Ramos (cell line): ENCODE data around the gene TCEA2.

Experiments used
- in situ Hi-C: fragments of 300-500 bp; cut with MboI; formaldehyde crosslinking; loops from one replicate; pipeline ENCODE4 v1.14.3; 2022; ENCODE audit warnings: low sequenced_read_pairs; ENCODE audit not compliant: unreplicated experiment

TCEA2 gene

DNA sequence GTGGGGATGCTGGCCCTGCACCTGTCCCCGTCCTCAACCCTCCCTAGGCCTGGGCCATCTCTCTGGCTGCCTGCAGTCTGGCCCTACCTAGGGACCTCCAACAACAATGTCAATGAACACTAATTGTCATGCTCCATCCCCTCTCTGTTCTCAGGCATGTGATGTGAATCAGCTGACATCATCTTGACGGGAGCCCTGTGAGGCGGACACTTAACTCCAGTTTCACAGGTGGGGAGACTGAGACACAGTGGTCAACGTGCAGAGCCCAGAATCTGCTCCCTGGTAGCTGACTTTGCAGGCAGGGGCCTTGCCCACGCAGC, 762 bp upstream of the TCEA2 start:
- in situ Hi-C loops = no loop called here

DNA sequence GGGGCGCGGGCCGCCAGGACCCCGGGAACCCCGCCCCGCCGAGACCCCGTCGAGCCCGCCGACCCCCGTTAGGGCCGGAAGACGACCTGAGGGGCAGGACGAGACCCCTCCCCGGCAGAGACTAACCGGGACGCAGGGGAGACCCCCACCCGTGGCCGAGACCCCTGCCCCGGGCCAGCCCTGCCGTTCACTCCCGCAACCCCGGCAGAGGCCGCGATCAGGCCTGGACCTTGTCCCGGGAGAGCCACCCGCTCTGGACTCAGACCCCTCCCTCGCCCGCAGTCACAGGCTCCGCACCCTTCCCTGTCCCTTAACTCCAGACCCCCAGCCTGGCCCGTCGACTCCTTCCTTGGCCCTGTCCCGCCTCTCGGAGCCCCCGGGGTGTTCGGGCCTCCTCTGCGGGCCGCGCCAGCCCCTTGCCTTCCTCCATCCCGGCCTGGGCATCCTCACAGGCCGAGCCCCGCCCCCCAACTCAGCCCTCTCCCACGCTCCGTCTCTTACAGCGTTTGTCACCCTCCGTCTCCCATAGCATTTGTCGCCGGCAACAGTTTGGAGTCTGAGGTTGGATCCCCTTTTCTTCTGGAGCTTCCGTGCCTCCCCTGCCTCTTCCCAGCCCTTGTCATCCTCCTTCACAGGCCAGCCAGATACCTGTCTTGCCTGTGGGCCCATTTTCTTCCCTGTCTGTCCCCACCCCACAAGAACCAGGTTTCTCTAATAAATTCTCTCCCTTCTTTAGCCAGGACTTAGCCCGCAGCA, 569 bp downstream of the TCEA2 start:
- in situ Hi-C loops = no loop called here

DNA sequence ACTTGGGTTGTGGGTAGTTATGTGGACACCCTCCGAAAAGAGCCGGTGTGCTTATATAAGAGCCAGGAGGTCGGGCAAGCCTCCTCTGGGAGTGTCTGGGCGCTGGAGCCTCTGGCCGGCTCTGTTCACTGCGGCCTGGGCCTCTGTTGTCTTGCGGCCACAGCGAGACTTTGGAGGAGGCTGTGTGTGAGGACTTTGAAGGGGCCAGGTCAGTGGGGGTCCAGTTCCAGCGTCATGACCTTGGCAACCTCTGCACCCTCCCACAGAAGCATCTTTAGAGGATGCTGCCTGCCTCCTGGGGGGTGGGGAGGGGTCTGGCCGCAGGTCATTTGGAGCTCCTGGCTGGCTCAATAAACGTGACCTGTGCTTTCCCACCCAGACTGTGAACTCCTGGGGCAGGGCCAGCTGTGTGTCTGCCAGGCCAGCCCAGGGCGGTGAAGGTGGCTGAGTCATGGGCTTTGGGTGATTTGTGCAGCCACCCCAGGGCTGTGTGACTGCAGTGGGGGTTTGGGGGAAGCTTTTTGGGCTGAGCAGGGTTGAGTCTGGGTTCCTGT, 1.2 kb downstream of the TCEA2 start:
- in situ Hi-C loops = no loop called here

DNA sequence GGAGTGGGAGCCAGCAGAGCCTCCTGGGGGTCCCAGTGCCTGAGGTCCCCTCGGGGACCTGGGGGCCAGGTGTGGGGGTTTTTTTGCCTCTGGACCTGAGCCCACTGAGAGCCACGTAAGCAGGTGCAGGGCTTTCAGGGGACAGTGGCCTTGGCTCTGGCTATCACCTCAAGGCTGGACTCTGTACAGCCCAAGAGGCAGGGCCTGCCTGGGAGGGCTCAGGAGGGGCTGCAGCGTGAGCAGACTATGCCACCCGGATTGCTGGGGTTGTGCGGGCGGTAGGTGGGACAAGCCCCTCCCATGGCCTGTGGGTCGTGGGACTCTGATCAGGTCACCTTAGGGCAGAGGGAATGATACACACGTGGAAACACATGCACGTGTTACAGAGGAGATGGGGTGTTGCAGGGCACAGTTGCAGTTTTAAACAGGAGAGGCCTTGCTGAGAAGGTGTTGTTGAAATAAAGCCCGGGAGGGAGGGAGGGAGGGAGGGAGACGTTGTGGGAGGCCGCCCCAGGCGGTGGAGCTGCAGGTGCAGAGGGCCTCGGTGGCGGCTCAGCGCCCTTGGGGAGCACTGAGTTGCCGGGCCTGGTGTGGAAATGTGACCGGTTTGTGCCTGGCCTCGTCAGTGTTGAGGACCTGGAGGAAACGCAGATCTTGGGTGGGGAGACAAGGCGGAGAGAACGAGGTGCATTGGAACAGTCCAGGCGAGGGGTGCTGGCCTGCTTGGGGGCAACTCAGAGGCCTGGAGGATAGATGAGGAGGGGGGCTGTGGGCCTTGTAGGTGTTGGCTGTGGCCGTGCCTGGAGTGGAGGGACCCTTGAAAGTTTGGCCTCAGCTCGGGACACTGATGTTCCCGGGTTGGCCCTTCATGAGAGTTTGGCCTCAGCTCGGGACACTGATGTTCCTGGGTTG, 2.3 kb downstream of the TCEA2 start:
- in situ Hi-C loops = no loop called here

DNA sequence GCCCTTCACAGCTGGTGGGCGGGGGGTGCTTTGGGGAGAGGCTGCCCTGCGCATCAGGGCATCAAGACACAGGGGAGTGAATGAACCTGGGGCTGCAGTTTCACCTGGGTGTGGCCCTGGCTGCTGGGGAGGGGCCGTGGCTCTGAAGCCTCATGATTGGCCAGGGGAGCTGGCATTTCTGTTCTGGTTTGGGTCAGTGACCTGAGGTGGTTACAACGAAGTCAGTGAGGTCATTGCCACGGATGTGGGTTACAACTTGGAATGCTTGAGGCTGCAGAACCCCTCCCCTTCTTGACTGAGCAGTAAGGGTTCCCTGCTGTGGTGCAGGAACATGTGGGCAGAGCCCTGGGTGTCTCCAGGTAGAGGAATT, 3.0 kb downstream of the TCEA2 start:
- in situ Hi-C loops = no loop called here

DNA sequence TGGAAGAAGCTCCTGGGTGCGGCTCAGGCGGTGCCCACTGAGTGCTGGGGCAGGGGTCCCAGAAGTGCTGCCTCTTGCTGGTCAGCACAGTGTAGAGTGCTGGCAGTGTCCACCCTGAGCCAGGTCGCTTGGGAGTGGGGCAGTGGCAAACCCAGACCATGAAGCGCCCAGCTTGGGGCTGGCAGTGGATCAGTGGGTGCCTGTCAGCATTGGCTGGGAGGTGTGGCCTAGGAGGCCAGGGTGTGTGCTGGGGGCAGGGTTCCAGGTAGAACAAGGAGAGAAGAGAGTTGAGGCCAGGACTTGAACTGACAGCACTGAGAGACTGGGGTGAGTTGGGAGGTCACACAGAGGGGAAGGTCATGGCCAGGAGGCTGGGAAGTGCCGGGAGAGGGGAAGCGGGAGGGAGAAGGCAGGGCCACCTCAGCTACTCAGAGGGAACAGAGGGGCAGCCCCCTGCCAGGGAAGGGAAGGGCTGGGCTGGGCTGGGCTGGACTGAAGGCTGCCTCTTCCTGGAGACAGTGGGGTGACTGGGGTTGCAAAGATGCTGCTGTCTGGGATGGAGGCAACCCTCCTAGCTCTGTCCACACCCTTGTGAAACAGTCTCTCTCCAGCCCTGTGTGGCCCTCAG, 4.1 kb downstream of the TCEA2 start:
- in situ Hi-C loops = no loop called here

DNA sequence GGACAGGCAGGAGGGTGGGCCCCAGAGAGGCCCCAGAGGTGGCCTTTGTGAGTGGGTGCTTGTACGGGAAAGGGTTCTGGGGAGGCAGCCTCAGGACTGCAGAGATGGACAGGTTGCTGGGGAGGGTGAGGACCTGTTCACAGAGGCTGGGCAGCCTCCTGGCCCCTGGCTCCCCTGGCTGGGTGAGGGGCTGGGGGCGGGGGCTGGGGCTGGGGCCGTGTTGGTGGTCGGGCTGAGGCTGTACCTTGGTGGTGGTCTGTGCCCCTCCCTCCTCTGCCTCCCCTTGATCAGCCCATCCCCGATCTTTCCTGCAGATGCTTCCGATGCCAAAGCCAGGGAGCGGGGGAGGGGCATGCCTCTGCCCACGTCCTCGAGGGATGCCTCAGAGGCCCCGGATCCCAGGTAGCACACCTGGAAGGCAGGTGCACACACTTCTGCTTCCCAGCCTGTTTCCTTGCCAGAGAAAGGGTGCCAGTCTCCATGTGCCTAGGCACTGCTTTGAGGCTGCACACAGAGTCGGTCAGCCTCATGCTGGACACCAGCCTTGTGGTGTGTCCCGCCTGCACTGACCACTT, 4.8 kb downstream of the TCEA2 start:
- in situ Hi-C loops = no loop called here

DNA sequence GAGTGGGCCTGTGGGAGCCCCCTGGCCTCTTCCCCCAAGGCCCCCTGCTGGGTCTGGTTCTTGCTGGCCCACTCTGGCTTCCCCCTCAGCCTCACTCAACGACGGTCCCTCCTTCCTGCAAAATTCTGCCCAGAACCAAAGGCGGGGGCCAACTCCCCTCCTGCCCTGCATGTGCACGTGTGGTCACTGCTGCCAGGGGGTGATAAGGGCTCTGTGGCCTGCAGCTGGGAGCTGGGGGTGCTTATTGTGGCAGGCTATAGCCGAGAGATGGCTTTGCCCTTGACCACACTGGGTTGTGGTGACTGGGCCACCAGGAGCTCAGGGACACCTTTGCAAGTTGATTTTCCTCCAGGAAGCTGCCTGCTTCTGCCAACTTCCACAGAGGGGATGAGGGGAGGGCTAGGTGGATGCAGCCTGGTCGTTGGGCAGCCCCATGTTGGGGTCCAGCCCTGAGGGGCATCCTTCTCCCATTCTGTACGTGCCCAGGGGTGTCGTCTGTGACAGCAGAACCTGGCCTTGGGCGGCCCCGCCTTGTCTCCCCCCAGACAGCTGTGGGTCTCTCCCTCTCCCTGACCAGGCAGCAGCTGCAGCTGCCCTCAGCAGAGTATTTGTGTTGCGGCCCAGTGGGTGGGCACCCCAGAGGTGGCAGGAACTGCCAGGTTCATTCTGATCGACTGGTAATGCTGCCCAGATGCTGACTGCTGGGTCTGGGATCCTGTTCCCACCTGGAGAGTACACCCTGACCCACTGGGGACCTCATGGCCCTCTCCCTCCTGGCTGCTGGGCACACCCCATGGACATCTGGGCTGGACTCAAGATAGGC, 5.6 kb downstream of the TCEA2 start:
- in situ Hi-C loops = no loop called here

DNA sequence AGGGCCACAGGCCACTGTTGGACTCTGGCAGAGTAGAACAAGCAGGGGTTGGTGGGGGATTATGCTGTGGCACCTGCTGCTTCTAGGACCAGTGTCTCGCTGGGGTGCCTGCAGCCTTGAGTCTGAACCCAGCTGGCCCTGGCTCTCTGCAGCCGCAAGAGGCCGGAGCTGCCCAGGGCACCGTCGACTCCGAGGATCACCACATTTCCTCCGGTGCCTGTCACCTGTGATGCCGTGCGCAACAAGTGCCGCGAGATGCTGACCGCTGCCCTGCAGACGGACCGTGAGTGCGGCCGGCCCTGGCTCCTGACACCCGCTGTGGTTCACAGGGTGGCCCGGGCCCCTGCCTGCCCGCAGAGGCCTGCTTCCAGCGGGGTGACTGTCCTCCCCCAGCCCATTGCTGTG, 6.2 kb downstream of the TCEA2 start:
- in situ Hi-C loops = no loop called here

DNA sequence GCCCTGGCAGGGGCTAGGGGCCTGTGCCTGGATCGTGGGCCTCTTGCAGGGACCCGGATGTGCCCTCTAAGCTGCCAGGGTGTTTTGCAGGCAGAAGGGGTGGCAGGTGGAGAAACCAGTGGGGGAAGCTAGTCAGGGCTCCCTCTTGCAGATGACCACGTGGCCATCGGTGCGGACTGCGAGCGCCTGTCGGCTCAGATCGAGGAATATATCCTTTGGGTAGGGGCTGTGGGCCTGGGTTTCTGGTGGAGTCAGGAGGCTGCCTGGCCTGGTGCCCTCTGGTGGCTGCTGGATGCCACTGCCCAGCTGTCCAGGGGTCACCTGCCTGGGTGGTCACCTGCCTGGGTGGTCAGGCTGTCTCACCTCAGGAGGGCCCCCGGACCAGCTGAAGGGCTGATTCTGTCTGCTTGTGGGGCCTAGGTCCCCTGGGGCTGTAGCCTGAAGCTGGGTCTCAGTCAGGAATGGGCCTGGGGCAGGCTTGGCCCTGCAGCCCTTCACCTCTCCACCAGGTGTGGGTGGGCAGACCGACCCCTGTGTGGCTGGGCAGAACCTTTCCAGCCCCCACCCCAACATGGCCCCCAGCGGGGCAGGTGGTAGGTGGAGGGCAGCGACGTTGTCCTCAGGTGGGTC, 6.7 kb downstream of the TCEA2 start:
- in situ Hi-C loops = no loop called here

DNA sequence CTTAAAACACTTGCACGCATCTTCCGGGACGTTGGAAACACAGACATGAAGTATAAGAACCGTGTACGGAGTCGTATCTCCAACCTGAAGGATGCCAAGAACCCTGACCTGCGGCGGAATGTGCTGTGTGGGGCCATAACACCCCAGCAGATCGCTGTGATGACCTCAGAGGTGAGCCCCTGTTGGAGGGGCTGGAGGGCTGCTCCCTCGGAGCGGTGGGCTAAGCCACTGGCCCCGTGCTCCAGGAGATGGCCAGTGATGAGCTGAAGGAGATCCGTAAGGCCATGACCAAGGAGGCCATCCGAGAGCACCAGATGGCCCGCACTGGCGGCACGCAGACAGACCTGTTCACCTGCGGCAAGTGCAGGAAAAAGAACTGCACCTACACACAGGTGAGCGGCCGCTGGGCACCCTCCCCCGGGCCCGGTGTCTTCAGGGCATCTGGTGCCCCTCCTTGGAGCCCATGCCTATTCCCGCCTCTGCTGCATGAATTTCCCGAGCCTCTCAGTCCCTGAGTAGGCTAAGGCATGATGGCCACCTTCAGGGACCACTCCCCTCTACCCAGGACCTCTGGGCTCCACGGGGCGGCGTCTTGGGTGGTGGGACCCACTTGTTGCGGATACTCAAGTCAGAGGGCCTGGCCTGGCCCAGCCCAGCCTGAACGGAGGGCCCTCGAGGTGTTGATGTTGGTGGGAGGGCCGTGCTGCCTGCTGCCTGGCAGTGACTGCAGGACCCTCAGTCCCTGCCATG, 7.4 kb downstream of the TCEA2 start:
- in situ Hi-C loops = no loop called here

DNA sequence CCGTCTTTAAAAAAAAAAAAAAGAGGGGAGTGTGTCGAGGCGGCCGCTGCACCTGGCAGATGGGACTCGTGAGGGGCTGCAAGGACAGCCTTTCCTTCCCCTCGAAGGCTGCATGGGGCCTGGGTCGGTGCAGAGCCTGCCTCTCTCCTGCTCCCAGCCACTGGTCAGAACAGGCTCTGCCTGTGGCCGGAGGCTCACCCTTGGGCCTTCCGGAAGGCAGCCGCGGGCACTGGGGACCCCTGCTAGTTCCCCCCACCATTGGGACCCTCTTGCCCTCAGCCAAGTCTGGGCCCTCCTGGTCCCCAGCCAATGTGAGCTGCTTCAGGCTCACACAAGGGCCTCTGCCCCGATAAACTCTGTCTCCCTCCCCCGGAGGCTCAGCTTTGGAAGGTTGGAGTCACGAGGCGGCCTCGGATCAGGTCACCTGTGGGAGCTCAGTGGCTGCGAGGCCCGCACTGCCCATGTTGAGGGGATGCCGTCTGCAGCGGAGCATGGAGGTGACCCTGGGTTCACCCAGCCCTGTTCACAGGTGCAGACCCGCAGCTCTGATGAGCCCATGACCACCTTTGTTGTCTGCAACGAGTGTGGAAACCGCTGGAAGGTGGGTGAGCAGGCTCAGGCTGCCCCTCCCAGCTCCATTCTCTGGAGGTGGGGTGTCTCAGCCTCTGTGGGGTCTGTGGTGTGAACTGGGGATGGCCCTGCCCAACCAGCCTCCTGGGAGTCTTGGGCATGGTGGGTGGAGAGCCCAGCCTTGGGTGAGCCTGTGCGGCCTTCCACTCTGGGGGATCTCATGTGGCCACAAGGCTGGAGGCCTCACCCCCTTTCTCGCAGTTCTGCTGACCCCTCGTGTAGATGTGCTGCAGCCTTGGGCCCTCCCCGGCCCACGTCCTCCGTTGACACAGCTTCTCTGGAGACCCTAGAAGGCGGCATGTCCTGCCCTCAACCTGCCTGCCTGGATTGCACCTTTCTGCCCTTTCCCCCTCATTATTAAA, 8.6 kb downstream of the TCEA2 start:
- in situ Hi-C loops = no loop called here

DNA sequence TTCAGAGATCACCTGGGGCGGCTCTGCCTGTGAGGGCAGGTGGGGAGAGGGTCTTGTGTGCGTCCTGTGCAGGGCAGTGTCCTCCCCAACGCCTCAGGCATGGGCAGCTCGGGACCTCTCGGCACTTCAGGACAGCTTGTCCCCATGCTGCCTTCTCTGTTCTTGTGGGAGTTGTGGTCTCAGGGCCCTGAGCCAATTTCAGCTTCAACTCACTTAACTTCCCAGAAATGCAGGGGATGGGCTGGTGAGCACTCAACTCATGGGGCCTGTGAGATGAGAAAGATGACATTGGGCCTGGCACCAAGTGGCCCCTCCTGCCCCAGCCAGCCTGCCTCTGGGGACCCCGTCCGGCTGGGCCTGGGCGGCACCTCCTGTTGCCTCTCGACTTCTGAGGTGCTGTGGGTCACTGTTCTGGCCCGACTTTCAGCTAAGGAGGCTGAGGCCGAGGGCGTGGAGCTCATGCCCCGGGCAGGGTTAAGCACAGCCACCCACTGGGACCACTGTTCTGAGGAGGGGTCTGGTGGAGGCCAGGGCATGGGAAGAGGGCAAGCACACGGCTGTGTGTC, 9.6 kb downstream of the TCEA2 start:
- in situ Hi-C loops = no loop called here

DNA sequence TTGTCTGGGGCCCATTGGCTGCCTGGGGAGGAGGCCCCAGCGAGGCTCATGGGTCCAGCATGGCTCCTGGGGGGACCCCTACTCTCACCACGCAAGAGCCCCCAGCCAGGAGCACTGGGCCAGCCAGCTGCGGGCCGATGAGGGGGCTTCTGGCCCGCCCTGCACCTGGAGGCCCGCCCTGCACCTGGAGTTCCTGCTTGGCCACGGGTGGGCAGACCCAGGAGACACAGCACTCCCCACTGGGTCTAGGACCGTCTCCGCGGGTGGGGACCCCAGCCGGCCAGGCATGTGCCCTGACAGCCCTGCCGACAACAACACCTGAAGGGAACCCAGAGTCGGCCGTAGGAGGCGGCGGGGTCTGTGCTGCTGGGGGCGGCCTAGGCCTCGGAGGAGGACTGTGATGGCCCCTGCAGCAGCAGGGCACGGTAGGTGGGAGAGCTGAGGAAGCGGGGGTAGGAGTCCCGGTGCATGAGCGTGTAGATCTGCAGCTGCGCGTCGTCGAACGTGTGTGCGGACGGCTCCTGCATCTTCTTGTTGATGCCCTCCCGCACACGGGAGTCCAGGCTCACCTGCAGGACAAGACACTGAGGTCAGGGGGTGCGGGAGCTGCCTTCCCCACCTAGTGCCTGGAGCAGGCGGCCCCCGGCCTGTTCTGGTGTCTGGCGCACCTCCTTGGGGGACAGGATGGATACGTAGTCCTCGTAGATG, 10.6 kb downstream of the TCEA2 start:
- in situ Hi-C loops = no loop called here

DNA sequence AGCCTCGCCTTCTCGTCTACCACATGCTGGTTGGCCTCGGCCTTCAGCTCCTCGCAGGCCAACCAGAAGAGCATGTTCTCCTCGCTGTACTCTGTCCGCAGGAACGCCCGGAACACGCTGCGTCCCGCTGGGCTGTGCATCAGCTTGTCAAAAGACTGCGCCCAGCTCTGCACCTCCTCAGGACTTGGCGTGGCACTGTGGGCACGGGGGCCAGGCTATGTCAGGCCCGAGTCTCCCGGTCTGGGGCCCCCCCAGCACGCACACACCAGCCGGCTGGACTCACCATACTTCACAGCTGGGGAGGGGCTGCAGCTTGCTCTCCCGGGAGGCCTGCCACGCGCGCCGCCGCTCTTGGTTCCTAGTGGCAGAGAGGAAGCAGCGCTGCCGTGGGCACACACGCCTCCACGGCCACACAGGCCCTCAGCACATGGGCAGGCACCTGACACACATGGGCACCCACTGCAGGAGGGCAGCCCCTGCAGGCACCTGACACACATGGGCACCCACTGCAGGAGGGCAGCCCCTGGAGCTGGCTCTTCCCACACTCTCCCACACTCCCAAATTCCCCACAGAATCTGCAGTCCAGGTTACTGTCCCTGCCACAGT, 11.3 kb downstream of the TCEA2 start:
- in situ Hi-C loops = no loop called here

DNA sequence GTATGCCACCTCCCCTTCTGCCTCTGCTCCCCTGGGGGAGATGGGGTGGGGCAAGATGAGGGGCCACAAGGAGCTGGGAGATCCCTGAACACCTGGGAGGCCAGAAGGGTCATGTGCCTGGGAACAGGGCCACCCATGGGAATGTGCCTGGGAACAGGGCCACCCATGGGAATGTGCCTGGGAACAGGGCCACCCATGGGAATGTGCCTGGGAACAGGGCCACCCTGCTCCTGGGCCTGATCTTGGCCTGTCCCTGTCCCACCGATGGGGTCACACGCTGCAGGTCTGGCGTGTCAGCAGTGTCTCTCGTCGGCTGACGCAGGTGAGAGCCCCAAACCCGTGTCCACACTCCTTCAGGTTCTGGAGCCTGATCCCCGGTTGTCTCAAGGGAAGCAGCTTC, 12.0 kb downstream of the TCEA2 start:
- in situ Hi-C loops = no loop called here
